Measurements from ENCODE around the gene PSMD4.

DNA sequence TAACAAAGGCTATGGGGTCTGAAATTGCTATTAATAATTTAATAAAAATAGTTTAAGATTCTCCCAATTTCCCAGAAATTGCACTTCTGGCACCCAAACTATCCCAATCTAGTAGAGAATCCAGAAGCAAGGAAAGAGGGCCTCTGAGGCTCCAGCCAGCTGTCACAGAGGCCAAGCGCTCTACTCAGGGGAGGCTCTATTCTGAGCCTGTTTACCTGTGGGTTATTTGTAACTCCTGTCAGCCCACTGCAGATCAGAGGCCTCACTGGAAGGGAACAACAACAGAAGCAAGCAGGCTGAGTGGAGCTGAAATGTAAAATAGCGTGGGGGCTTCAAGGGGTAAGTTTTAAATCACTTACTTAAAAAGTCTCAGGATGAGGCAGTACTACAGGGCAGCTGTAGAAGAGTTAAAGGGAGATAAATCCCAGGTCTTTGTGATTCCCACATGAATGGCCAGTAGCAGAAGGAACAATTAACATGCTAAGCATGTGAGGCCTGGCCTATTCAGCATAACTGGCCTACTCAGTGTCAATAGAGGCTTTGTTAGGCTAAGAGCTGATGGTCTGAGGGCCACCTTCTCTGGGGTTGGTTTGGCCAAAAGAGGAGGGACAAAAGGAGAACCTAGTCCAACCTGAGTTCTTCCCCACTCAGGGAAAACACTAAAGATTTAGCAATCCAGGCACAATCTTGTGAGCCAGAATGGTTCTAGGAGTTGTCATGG, 40.4 kb downstream of the PSMD4 start:
- no peak for TF ChIP-seq EZH2 (IDR thresholded peaks at IDR 0.05)
- no peak for TF ChIP-seq CTCF (IDR thresholded peaks at IDR 0.05)
- no peak for TF ChIP-seq EZH2phosphoT487 (IDR thresholded peaks at IDR 0.05)

All from neural progenitor cell (in vitro differentiated cells).